Endothelial cell of umbilical vein (primary cell): ENCODE measurements around the gene GRM8.

Experiments
- CTCF ChIP-seq, 2 donors: IDR thresholded peaks; 1 replicate in 1 of 2; 2 replicates in 1 of 2; pipeline ENCODE4 v1.5.1; 2011; ENCODE audit warnings: low read length in 2 of 2, mild to moderate bottlenecking in 2 of 2, moderate library complexity in 2 of 2, control low read depth in 1 of 2, inconsistent platforms in 1 of 2, low read depth in 1 of 2; ENCODE audit not compliant: insufficient read depth in 1 of 2; ENCODE audit errors: extremely low read depth in 1 of 2
- FOS ChIP-seq: IDR thresholded peaks from 2 replicates; pipeline ENCODE4 v1.6.1; 2011; ENCODE audit warnings: mild to moderate bottlenecking, low read length, moderate library complexity, borderline replicate concordance; ENCODE audit not compliant: insufficient read depth
- GATA2 ChIP-seq: IDR thresholded peaks from 2 replicates; pipeline ENCODE4 v1.7.0; 2011; ENCODE audit warnings: low read depth, mild to moderate bottlenecking, moderate library complexity, mixed read lengths, low read length; ENCODE audit not compliant: insufficient read length, insufficient read depth
- JUN ChIP-seq: IDR thresholded peaks from 2 replicates; pipeline ENCODE4 v1.6.1; 2011; ENCODE audit warnings: borderline replicate concordance, low read depth; ENCODE audit not compliant: insufficient read length, insufficient read depth
- POLR2A ChIP-seq: IDR thresholded peaks from 2 replicates; pipeline ENCODE4 v1.6.1; 2012; ENCODE audit warnings: low read depth, mild to moderate bottlenecking, control low read depth, low read length
- POLR2AphosphoS5 ChIP-seq: IDR thresholded peaks from 2 replicates; pipeline ENCODE4 v1.6.1; 2012; ENCODE audit warnings: low read depth, mild to moderate bottlenecking, control low read depth, low read length, moderate library complexity; ENCODE audit not compliant: insufficient read depth

- TF ChIP-seq CTCF (IDR thresholded peaks at IDR 0.05; ENCODE audit: extremely low read depth in 1 of 2, insufficient read depth in 1 of 2, low read depth in 1 of 2, low read length in 2 of 2) (no peak), POLR2A (no peak), GATA2 (no peak), JUN (no peak), POLR2AphosphoS5 (no peak), FOS (no peak)
These were observed 562.6 kb downstream of the GRM8 start for GRCh38 chr7:126690104-126690503.
